Renal cortex interstitium (tissue), 11 donors: ENCODE data around the gene GDF10. TPM values are rescaled to one million over a fixed set of nuclear protein-coding genes. Genes with fewer than 3 reads are reported as not detected.

ENCODE experiments used
- DNase-seq, 11 donors: peaks; one replicate each; pipeline ENCODE4 v3.0.0-alpha.2; 2013; ENCODE audit warnings: low read depth in 9 of 11, low spot score in 4 of 11; ENCODE audit errors: extremely low read depth in 1 of 11
- polyA plus RNA-seq, 3 donors: library from polyadenylated mRNA; unstranded; fragments of 120-200 nt; gene quantifications; one replicate each; pipeline ENCODE4 v1.2.1, GENCODE V29; 2013; ENCODE audit not compliant: insufficient read length in 3 of 3

GDF10 gene
- polyA plus RNA-seq, 3 donors, result 1.5 to 2.4 (median 1.6) TPM

DNA sequence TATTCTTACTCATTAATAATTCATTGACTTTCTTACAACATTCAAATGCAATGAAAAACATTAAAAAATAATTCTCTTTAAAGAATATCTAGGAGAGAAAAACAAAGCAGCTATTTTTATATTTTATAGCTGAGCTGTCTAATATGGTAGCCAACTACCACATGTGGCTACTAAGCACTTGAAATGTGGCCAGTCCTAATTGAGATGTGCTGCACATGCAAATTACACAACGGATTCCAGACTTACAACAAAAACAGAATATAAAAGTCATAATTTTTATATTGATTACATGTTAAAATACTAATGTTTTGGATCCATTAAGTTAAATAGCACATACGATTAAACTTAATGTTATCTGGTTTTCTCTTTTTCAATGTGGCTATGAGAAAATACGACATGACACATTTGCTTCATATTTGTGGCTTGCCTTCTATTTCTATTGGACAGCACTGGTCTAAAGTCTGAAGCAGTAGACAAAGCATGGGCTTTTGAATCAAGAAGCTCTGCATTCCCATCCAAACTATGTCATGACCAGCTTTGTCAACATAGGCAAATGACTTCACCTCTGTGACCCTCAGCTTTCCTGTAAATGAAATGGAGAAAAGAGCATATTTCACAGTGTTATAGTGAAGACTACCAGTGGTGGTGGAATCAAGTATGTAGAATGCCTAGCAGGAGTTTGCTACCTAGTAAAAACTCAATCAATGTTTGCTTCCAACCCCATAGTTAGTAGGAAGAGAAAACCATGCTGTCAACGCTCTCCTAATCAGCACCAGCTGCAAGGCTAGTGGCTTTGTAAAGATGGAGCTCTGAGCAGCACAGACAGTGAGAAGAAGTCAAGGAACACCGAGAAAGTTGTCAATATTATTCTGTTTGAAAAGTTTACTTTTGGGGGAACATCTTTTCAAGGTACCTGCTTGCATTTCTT, 37.1 kb upstream of the GDF10 start:
- no peak for DNase-seq

DNA sequence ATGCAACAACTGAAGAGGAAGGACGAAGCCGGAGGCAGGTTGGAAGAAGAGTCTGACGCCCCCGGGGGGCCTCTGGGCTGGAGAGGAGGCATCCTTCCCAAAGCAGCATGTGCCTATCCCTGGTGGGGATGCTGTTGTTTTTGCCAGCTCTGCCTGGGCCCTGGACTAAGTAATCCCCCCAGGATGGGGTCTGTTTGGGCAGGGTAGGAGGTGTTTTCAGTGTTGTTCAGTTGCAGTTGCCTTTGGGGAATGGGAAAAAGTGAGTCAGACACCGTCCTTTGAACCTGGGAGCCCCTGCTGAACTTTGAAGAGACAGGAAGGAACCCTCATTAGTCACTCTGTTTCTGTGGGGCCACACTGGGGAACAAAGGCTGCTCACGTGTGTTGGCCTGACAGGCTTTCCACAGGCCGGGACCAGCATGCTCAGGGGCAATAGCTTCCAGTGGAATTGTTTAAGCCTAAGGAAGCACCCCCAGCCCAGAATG, 35.2 kb upstream of the GDF10 start:
- DNase-seq, result no peak

DNA sequence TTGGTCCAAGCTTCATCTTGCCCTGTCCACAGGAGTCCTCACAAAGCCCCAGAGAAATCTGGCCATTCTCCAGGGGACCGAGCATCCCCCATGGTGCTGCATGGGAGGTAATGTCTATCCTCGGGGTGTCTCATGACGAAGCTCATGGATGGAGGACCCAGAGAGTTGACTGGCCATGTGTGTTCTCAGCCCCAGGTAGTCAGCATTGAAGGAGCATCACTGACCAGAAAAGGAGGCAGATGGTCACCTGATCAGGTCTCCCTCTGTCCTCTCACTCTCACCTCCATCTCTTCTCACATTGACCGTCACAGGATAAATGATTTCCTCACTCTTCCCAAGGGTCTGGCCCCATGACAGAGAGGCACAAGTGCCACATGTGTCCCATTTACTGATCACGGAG, 33.4 kb upstream of the GDF10 start:
- DNase-seq, result no peak

DNA sequence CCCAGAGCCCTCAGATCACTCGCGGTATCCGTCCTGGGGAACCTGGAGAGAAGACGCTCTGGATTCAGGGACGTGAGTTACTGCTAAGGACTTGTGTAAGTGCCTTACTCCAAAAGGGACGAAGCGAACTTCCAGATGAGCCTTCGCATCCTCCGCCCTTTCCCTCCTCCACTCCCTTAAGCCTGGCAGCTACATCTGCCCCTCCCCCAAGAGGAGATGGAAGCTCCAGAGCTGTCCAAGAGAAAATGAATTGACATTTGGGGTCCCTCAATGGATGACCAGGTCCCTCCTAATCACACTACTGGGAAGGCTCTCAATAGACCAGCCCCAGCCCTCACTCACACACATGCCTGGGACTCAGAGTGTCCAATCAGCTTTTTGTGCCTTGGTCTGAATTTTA, 31.3 kb upstream of the GDF10 start:
- DNase-seq, result no peak

DNA sequence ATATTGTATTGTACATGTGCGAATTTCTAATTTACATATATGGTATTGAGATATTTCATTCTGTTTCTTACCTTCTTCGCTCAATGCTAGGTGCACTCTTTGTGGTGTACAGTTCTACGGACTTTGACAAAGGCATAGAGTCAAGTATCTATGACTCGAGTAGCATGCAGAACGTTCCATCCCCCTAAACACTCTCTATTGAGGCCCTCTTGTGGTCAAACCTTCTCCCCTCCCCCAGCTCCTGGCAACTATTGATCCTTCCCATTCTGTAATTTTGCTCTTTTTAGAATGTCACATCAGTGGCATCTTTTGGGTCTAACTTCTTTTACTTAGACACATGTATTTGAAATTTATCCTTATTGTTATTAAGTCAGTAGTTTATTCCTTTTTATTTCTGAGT, 30.7 kb upstream of the GDF10 start:
- no peak for DNase-seq

DNA sequence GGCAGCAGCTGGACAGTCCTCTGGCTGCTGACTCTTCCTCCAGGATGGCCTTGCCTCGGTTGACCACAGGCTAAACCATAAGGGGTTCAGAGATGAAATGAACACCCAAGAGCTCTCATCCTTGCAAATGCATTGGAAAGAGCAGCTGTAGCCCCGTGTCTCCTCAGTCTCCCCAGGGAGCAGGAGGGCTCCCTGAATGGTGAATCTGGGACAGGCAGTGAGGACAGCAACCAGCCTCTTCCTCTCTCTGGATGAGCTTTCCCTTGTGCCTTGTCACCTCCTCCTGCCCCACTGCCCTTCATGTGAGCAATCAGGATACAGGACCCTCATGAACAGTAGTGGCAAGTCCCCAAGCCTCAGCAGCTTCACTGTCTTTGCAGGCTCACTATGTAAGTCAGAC, 23.9 kb upstream of the GDF10 start:
- DNase-seq, result no peak

DNA sequence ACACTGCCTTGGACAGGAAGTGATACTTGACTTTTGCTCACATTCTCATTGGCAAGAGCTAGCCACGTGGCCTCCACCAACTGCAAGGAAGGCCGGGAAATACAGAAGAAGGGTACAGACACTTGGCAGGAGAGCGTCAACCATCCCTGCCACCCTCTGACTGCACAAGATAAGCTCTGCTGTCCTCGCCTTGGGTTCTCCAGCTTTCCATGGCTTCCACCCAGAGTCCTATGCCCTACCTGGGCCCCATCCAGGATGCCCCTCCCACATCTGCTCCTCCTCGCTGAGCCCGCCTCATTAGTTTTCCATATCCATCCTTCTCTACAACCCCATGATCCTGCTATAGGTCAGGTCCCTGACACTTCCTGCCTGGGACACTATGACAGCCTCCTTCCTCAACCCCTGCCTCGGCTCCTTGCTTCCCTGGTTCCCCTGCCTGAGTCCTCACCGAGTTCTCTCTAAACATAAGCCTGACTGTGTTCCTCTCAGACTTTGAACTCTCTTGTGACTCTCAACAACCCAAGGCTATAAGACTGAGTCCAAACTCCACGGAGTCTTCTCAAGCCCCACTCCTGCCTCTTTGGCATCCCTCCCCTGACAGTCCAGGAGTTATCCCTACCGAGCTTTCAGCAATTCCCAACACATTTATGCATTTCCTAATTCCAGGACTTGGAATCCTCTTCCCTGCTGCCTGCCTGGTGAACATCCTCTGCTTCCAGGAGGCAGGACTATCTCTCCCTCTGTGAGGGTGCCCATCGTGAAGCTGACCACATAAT, 23.2 kb upstream of the GDF10 start:
- DNase-seq, result no peak

DNA sequence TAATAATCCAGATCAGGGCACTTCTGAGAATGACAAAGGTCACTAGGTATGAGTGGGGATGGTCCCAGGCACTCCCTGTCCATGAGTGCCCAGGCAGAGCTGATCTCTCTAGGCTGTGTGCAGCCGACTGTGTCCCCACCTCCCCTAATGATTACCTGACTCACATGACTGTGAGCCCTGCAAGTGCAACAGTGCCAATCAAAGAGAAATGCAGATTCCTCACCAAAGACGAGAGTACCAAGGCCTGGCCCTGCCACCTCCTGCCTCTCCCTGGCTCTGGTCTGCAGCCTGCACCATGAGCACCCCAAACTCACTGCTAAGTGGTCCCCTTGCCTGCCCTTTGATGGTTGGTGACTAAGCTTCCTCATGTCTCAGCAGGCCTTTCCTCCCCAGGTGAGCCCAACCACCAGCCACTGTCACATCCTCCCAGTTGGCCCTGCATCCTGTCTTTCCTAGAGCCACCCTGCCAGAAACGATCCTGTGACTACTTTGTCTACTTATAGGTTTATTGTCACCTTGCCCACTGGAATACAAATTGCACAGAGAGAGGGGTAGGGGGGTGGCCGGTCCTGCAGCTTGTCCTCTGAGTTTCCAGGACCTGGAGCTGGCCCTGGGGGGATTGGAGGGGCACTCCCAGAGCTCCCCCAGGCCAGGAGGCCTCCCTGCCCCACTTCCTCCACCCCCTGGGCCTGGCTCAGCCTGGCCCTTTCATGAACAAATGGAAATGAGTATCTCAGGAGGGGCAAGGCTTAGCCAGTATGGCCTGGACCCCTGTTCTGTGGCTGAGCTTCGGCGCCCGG, 22.4 kb upstream of the GDF10 start:
- no peak for DNase-seq

DNA sequence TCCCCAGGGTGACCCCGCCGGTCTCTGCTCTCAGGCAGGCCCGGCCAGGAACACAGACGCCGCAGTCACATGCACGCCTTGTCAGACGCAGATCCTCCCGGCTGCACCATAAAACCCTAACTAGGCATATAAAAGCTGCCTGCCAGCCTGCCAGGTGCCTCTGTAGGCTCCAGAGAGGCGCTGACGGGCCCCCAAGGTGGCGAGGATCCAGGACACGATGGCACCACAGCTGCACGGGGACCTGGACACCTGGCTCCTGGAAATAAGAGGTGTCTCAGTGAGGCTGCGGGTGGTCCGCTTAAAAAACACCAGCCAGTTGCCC, 21.9 kb upstream of the GDF10 start:
- DNase-seq, result no peak

DNA sequence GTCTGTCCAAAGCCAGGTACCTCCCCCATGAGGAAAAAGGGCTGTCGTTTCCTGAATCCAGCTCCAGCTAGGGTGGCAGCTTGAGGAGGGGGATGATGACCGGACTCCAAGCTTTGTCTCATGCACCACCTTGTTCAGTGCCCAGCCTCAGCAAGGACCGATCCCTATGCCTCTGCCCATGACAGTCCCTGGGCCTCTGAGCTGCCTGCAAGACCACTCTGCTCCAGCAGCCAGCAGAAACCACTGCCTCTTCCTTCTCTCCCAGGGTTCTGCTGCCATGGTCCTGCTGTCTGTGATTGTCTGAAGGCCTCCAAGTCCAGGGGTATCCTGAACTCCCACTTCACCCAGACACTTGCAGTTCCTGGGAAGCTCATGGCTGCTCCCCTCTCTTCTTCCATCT, 21.3 kb upstream of the GDF10 start:
- DNase-seq, result no peak

DNA sequence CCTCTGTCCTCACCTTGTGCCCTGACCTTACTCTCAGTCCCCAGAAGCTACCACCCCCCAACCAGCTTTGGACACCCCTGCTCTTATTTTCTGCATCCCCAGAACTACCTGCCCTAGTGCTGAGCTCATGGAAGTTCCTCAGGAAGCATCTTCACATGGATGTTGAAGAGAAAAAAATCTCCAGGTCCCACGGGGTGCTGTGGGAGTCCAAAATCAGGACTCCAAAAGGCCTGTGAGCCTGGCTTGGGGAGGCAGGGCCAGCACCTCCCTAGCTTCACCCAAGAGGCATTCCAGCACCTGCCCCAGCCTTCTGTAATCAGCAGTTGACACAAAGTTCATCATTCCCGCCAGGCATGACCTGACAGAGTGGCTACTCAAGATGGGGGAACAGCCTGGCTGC, 20.7 kb upstream of the GDF10 start:
- no peak for DNase-seq

DNA sequence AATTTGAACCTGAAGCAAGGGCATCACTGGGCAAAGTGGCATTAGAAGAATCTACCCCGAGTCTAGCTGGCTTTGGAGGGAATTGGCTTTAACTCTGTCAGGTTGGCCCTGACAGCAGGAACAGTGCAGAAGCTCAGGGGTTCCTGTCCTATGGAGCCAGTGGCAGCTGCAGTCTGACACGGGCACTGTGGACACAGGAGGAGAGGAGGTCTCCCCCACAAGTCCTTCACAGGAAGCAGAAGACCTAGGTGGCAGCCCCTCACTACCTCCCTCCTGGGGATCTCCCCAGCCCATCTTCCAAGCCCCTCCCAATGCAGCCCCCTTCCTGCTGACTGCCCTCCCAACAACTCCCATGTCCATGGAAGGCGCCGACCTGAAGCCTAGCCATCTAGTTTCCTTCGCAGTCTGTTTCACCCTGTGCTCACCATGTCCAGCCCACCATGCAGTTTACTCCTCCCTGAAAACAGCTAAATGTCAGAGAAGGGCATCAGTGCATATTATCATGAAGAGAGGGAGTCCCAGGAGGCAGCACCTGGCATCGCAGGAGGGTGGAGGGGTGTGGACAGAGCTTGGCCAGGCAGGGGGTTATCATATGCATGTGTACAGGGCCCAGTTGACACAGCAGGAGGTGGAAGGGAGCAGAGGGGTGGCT, 17.9 kb upstream of the GDF10 start:
- no peak for DNase-seq

DNA sequence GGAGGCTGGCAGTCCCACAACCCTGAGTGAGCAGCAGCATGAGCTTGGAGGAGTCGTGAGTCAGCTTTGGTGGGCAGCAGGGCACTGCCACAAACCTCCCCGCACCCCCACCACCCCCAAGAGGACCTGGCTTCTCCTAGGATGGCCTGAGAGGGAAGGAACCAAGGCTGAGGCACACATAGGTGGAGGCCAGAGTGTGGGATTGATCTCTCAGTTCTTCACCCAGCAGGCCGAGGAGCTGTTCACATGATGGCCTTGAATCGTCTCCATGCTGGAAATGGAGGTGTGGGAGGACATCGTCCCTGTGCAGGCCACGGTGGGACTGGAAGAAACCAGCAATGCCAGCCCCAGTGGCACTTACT, 17.4 kb upstream of the GDF10 start:
- no peak for DNase-seq

DNA sequence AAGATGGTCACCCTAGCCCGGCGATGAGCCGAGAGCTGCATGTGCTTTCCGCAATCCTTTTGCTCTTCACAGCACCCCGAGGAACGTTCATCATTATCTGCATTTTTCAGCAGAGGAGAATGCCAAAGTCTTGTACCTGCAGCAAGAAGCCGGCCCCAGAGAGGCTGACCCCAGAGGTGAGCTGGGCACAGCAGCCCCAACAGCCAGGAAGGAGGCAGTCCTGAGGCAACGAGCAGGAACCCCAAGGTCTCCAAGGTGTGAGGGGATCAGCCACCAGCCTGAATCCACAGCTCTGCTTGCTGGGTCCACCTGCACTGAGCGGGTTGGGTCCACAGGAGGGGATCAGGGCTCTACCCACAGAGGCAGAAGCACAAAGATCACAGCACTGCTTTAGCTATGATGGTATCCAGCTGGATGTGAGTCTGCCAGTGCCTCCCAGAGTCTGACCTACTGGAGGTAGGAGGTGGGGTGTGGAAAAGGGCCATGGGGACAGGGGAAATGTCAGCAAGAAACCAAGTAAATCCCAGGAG, 16.8 kb upstream of the GDF10 start:
- no peak for DNase-seq

DNA sequence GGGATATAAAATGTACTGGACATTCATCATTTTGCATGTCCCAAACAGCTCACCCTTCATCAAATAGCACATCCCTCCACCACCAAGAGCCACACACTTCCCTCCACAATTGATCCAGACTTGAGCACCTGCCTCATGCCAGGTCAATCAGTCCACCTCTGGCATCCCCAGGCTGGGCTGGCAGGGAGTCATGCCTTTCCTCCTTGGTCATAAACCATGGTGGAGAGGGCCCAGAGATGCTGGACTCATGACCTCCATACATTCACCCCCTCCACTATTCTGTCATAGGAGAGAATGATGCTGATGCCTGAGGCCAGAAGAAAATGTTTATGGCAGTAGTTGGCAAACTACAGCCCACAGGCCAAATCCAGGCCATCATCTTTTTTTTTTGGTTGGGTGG, 16.1 kb upstream of the GDF10 start:
- no peak for DNase-seq

DNA sequence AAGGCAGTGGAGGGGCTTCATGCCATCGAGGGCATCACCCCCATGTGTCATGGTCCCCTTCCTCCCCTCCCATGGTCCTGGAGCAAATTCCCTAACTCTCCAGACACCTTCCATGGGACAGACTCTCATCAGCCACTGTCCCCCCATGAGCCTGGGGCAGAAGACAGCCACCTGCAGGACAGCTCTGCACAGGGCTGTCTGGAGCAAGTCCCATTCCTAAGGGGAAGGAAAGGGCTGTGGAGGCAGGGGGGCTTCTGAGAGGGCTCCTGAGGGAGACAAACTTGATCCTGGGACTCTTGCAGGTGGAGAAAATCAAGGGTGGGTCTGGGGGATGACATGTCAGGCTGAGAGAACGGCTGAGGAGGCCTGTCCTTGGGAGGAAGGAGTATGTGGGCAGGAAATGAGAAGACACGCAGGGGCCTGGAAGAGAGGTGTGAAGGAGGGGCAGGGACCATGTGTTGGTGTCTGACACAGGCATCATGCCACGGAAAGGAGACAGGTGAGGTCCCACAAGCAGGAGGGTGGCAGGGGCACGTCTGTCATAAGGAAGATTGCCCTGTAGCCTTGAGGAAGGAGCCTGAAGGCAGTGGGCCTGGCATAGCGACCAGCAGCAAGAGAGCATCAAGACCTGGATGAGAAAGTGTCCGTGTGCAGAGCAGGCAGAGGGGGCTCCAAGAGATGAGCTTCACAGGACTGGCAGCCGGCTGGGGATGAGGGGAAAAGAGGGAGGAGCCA, 14.4 kb upstream of the GDF10 start:
- DNase-seq, result no peak

DNA sequence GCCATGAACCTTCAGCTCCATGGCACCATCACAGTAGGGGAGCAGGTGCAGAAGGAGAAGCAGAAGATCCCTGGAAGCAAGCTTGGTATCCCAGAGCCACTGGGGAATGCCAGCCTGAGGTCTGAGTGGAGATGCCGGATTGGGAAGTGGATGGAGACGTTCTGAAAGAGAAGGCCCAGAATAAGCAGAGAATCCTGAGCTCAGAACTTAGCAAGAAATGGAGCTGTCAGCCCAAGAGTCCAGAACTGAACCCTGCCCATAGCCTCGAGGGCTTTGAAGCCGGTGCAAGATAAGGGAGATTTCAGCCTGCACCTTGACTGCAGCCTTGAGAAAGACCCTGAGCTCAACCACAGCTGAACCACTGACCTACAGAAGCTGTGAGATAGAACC, 13.9 kb upstream of the GDF10 start:
- no peak for DNase-seq

DNA sequence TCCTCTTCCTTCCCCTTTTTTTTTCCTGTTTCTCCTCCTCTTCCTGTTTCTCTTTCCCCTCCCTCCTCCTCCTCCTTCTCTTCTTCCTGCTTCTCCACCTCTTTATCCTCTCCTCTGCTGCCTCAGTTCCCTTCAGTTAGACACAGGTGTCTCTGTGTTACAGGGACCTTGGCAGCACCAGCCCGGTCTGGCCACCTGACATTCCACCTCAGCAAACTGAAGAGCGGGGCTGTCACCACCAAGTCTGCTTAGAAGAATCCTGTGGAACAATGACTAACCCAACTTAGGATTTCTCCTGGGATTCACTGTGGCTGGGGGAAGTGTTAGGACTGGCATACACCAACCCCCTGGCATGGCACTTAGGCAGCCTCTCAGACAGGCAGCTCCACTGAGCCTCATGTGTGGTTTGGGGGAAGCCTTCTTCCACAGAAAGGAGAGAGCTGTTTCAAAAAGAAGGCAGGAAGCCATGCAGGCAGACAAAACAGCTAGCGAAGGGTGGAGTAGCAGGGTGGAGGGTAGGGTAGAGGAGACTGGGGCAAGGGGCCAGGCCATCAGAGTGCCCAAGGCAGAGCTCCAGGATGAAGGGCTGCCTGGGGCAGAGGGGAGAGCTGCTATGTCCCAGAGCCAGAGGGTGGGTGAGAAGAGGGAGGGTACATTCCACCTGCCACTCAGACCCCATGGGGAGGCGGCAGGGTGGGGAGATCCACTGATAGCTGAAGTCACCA, 13.2 kb upstream of the GDF10 start:
- DNase-seq, result no peak
